ENCODE measurements around the gene CPEB4.
A peak's percentile ranks its signal among the peaks of the same experiment; 100 is the strongest.

Gene CPEB4

GRCh38 chr5:173887610-173888472 lies at the start of gene CPEB4:
Gene CPEB4 (plus strand): TSS chr5:173888349. CDS start chr5:173889734, 1,385 bp downstream.
- DNase-seq (ENCODE audit: low read depth in 2 of 3, low spot score in 2 of 3): peak; percentile 68 to 89 (median 85)

DNA sequence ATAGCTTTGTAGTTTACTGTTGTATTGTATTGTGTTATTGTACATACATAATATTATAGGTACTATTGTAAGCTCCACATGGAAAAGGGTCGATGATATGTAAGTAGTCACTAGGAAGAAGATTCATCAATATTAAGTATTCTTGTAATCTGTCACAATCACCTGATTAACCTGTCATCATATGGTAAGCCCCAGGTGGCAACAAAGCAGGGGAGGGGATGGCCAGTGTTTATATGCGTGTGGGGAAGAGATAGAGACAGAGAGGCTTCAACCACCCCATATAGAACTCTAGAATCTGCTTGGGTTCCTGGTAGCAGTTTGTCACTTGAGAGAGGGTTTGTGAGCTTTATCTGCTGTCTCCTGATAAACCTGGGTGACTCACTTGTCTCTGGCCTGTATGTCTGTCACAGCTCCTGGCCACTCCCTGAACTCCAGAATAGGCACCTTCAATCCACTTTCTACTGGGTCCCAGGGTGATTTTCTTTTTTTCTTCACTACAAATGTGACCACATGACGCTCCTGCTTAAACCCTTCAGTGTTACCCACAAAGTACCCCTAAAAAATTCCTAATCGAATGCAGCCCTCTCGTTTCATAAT lies 48.9 kb upstream of the CPEB4 start:
- DNase-seq (ENCODE audit: low read depth in 2 of 3, low spot score in 2 of 3): no peak

GRCh38 chr5:173840111-173840983 lies 47.8 kb upstream of the CPEB4 start:
- DNase-seq (ENCODE audit: low read depth in 2 of 3, low spot score in 2 of 3): no peak

DNA sequence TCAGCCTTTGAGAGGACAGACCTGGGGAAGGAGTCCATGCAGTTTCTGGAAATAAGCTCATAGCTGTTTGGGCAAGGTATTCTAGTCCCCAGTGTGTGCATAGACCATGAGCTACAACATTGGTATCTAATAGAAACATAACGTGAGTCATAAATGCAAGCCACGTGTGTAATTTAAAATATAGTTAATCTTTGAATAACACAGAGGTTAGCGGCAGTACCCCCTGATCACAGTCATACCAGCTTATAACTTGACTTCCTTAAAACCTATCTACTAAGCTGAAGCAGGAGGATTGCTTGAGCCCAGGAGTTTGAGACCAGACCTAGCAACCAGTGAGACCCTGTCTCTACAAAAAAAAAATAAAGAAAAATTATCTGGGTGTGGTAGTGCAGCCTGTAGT lies 46.4 kb upstream of the CPEB4 start:
- DNase-seq (ENCODE audit: low read depth in 2 of 3, low spot score in 2 of 3): no peak

GRCh38 chr5:173843794-173844193 lies 44.4 kb upstream of the CPEB4 start:
- no peak for DNase-seq (ENCODE audit: low read depth in 2 of 3, low spot score in 2 of 3)

DNA sequence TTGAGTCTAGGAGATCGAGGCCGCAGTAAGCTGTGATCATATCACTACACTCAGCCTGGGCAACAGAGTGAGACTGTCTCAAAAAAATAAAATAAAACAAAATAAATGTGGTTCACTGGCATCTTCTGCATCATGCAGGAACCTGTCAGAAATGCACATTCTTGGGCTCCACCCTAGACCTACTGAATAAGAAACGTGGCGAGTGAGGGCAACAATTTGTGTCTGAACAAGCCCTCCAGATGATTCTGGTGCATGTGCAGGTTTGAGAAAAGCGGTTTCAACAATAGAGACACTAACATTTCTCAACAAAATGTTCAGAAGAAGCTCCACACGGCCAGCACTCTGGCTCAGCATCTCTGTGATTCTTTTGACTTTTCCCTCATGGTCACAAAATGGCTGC lies 42.8 kb upstream of the CPEB4 start:
- no peak for DNase-seq (ENCODE audit: low read depth in 2 of 3, low spot score in 2 of 3)

DNA sequence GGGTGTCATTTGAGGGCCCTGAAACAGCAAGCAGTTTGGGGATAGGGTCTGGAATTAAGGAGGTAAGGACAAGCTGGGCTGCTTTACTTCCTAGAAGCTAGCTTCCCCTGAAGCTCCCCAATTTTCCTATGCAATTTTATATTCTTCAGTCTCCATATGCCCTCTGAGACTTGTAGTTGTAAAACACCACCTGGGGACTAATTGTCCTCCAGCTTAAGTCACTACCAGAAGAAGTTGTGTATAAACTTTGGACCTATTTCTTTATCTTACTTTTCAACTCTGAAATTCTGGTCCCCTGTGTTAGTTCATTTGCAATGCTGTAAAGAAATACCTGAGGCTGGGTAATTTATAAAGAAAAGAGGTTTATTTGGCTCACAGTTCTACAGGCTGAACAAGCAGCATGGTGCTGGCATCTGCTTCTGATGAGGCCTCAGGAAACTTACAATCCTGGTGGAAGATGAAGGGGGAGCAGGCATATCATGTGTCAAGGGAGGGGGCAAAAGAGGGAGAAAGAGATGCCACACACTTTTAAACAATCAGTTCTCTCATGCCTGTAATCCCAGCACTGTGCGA lies 41.1 kb upstream of the CPEB4 start:
- DNase-seq (ENCODE audit: low read depth in 2 of 3, low spot score in 2 of 3): no peak

- no peak for DNase-seq (ENCODE audit: low read depth in 2 of 3, low spot score in 2 of 3)
These were observed 39.1 kb upstream of the CPEB4 start for GRCh38 chr5:173848986-173849596.

DNA sequence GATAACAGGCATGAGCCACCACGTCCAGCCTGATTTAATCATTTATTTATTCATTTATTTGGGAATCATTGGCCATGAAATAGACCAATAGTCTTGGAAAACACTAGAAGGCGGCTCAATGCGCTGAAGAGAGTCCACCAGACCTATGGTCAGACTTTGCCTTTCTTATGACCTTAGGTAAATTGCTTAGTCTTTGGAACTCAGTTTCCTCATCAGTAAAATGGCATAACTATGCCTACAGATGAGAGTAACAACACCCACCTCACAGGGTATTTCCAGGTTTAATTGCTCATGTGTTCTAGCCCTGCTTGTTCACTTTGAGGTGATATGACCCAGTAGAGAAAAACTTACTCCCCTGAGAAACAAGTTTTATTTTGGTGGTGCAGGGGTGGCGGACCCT lies 38.2 kb upstream of the CPEB4 start:
- DNase-seq (ENCODE audit: low read depth in 2 of 3, low spot score in 2 of 3): no peak

- no peak for DNase-seq (ENCODE audit: low read depth in 2 of 3, low spot score in 2 of 3)
These were observed 37.5 kb upstream of the CPEB4 start for GRCh38 chr5:173850659-173851058.

- DNase-seq (ENCODE audit: low read depth in 2 of 3, low spot score in 2 of 3): no peak
These were observed 36.4 kb upstream of the CPEB4 start for GRCh38 chr5:173851595-173852243.

GRCh38 chr5:173852790-173853359 lies 35.3 kb upstream of the CPEB4 start:
- DNase-seq (ENCODE audit: low read depth in 2 of 3, low spot score in 2 of 3): no peak

DNA sequence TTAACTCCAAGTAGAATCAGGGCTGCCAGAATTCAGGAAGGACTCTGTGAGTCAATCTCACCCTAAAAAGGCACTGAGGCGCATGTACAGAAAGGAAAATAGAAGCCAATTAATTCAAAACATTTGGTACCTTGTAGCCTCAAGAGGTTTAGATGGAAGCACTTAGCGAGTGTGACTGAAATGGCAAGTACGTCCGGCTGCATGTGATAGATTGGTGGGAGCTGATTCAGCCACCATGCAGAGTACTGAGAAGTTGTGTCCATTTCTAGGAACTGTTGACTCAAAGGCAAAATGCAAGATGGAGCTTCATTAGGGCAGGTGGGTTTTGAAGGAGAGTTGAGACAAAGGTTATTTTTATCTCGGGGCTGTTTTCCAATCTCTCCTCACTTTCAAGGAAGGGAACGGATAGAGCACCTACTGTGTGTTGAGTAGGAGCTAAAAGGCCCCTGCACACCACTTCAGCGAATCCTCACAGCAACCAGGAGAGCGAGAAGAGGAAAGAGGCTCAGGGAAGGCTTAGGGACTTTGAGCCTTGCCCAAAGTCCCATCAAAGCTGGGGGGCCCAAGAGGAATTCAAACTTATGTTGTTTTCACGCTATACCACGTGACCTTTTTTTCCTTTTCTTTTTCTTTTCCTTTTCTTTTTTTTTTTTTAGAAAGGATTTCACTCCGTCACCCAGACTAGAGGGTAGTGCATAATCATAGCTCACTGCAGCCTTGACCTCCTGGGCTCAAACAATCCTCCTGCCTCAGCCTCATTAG lies 34.6 kb upstream of the CPEB4 start:
- DNase-seq (ENCODE audit: low read depth in 2 of 3, low spot score in 2 of 3): no peak

DNA sequence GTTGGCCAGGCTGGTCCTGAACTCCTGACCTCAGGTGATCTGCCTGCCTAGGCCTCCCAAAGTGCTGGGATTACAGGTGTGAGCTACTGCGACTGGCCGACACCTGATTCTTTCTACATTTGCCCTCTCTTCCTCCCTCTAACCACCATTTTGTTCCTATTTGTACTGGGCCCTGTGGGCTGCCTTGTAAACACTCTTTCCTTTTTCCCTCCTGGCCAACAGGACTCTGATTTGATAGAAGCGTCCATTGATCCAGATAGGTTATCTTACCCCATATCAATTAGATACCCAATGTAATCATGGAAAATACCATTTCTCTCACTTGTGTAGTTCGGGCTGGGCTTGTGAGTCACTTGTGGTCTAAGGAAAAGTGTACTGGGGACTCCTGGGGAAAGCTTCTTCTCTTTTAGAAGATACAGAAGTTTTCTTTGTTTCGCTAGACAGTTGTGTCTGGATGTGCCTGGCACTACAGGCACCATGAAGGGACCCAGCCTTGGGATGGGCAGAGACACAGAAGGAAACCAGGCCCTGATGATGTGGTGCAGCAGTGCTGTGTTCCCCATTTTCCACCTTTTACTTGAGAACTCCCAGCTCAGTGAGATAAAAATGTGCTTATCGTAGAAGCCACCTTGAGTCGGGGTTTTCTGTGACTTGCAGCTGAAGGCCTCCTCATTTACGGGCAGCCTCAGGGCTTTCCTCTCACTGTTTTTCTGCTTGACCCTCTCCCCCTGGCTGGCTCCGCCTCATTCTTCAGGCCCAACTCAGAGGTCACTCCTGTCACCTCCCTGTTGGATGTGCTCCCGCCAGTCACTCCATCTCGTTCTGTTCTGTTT lies 32.8 kb upstream of the CPEB4 start:
- DNase-seq (ENCODE audit: low read depth in 2 of 3, low spot score in 2 of 3): no peak

GRCh38 chr5:173855995-173856656 lies 32.0 kb upstream of the CPEB4 start:
- no peak for DNase-seq (ENCODE audit: low read depth in 2 of 3, low spot score in 2 of 3)

GRCh38 chr5:173857234-173857633 lies 30.9 kb upstream of the CPEB4 start:
- DNase-seq (ENCODE audit: low read depth in 2 of 3, low spot score in 2 of 3): no peak

DNA sequence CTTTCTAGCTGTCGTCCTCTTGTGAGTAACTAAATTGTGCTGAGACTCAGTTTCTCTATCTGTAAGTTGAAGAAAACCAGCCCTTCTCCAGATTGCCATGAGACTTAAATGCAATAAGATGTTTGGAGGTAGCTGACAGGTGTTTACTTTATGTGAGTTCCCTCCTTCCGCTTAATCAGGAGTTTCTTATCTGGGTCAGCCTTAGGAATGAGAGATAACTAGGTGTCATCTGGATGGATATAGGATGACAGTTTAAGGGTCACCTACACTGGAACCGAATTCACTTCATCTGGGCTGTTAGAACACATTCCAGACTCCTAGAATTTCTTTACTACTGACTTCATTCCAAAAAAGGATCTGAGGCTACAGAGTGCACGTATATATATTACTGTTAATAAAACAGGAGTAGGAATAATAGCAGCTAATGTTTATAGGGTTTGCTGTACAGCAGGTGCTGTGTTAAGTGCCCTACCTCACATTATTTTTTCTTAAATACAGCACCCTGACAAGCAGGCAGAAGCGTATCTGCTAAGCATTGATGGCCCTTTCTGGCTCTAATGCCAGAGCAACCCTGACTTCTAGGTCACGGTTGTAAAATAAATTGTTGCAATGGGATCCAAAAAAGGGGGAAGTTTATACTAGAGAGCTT lies 30.0 kb upstream of the CPEB4 start:
- no peak for DNase-seq (ENCODE audit: low read depth in 2 of 3, low spot score in 2 of 3)

Data from activated CD8-positive, alpha-beta memory T cell treated with anti-CD3 and anti-CD28 coated beads for 48 hours (primary cell).